Mucosa of descending colon (tissue), 3 donors: Measurements from ENCODE around the gene MTHFSD. TPM values are rescaled to one million over a fixed set of nuclear protein-coding genes. Genes with fewer than 3 reads are reported as not detected.

Source experiments
- ATAC-seq: fragments of 200-7000 bp; cut with Tn5 transposase; one replicate; pipeline ENCODE4 v1.9.1; 2020; ENCODE audit warnings: mild to moderate bottlenecking, moderate library complexity
- DNase-seq, 3 donors: peaks; one replicate each; pipeline ENCODE4 v3.0.0-alpha.2; 2020
- H3K36me3 ChIP-seq: fragments of 200-600 bp; one replicate; pipeline ENCODE4 v1.8.0; 2021; ENCODE audit warnings: low read depth, mild to moderate bottlenecking
- H3K4me1 ChIP-seq: fragments of 200-600 bp; one replicate; pipeline ENCODE4 v1.8.0; 2021; ENCODE audit warnings: low read depth, mild to moderate bottlenecking
- H3K4me3 ChIP-seq: fragments of 200-600 bp; one replicate; pipeline ENCODE4 v1.8.0; 2021; ENCODE audit warnings: mild to moderate bottlenecking
- H3K9me3 ChIP-seq: fragments of 200-600 bp; one replicate; pipeline ENCODE4 v1.8.0; 2021; ENCODE audit warnings: mild to moderate bottlenecking
- CTCF ChIP-seq: fragments of 200-600 bp; IDR thresholded peaks from one replicate; pipeline ENCODE4 v1.8.0; 2022; ENCODE audit warnings: antibody characterized with exemption, mild to moderate bottlenecking
- intact Hi-C, 2 donors: fragments of 100-400 bp; cut with DNase I in 1 of 2; cut with micrococcal nuclease in 1 of 2; formaldehyde crosslinking; loops; one replicate each; pipeline versions ENCODE4 v1.11.0 to v1.11.1; 2022; cut with DNase I, micrococcal nuclease
- total RNA-seq, 3 donors: library from RNA; stranded (reverse); fragmentation: NEBNext Ultra II Directional in 2 of 3; extraction: Animal tissue kit (Norgen Biotek cat#: 25700) in 2 of 3; gene quantifications; one replicate each; pipeline versions ENCODE4 v1.2.1 to v1.2.4, GENCODE V29; 2021 to 2023
- donor health status: DM: no; HTN: no; CAD: no; lungs with moderate emphysema.
- donor health status: DM: no; HTN: no; CAD: no.
- donor health status: DM: no; HTN: yes; CAD: no.

Gene MTHFSD
- total RNA-seq, 3 donors from 2014 or later = 22.6 to 30.4 (median 25.5) TPM

GRCh38 chr16:86573215-86573614, 18.2 kb upstream of the MTHFSD start:
- no peak for ATAC-seq

DNA sequence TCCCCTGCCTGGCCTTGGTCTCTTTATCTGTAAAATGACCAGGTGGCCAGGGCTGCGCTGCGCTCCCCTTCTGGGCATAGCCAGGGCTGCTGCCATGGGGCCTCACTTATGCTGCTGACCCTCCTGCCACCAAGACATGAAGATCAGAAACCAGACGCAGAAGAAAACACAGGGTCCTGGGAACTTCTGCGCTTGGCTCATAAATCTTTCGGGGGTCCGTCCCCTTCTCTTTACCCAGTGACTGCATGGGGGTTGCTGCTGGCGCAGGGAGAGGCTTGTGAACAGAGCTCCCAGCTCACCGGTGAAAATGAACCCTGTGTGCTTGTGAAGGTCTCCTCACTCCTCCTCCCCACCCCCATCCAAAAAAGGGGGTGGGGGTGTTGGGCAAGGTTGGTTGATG, 17.6 kb upstream of the MTHFSD start:
- ATAC-seq = no peak
- intact Hi-C loops = loop anchor here in 1 of 2 donors (5.0 kb wide), 1 partner anchor 200 kb away; no protein-coding TSS in a partner anchor
- Histone ChIP-seq H3K4me3 (no peak overlapping the region), H3K36me3 (no peaks in the 10 kb centered on the region), H3K9me3 (no peaks in the 10 kb centered on the region), H3K4me1 (peaks cover 5% of the 10 kb centered on the region)
- TF ChIP-seq CTCF = no peak
- no peak for DNase-seq

More at GRCh38 chr16:86573215-86573614, 18.2 kb upstream of the MTHFSD start:
- Histone ChIP-seq H3K4me3 (no peak overlapping the region), H3K9me3 (no peaks in the 10 kb centered on the region), H3K4me1 (peaks cover 5% of the 10 kb centered on the region), H3K36me3 (no peaks in the 10 kb centered on the region)
- no peak for TF ChIP-seq CTCF
- DNase-seq = no peak
- intact Hi-C loops = loop anchor here in 1 of 2 donors (5.0 kb wide), 1 partner anchor 199 kb away; no protein-coding TSS in a partner anchor

DNA sequence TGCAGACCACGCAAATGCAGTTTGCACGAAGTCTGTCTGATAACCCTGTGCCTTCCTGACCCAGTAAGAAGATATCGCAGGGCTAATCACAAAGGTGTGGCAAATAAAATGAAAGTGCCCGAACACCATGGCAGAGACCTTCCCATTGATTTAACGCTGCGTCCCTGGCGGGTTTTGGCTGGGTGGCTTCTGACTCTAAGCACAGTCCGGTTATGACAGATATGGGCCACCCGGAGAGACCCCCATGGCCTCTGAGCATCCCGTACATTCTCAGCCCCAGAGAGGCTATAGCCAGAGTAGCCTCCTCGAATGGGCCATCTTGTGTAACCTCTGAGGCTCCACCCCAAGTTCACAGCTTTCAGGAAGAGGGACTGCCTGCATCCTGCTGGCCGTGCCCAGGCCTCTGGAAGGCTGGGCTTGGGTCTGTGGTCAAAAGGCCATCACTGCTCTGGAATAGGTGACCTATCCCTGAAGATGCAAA, 17.0 kb upstream of the MTHFSD start:
- intact Hi-C loops = loop anchor here in 1 of 2 donors (5.0 kb wide), 1 partner anchor 200 kb away; no protein-coding TSS in a partner anchor
- TF ChIP-seq CTCF = no peak

GRCh38 chr16:86571530-86571915, 16.5 kb upstream of the MTHFSD start:
- no peak for ATAC-seq
- no peak overlapping the region for H3K4me3 ChIP-seq
- no peak for DNase-seq
- H3K9me3 ChIP-seq = no peaks in the 10 kb centered on the region
- peaks cover 5% of the 10 kb centered on the region for H3K4me1 ChIP-seq
- intact Hi-C loops = loop anchor here in 1 of 2 donors (5.0 kb wide), 1 partner anchor 201 kb away; no protein-coding TSS in a partner anchor
- TF ChIP-seq CTCF = no peak
- H3K36me3 ChIP-seq = no peaks in the 10 kb centered on the region

More for the DNA sequence above, 17.0 kb upstream of the MTHFSD start:
- ATAC-seq = no peak
- Histone ChIP-seq H3K4me3 (no peak overlapping the region), H3K9me3 (no peaks in the 10 kb centered on the region), H3K4me1 (peaks cover 5% of the 10 kb centered on the region), H3K36me3 (no peaks in the 10 kb centered on the region)
- DNase-seq = no peak

GRCh38 chr16:86570558-86571529, 15.8 kb upstream of the MTHFSD start:
- no peaks in the 10 kb centered on the region for H3K36me3 ChIP-seq
- no peaks in the 10 kb centered on the region for H3K4me1 ChIP-seq
- no peak for DNase-seq
- intact Hi-C loops = loop anchor here in 1 of 2 donors (5.0 kb wide), 1 partner anchor 201 kb away; no protein-coding TSS in a partner anchor
- TF ChIP-seq CTCF = no peak
- ATAC-seq = no peak
- H3K9me3 ChIP-seq = no peaks in the 10 kb centered on the region
- no peak overlapping the region for H3K4me3 ChIP-seq
